NCI-H2107 (cell line): ENCODE data around the gene AASDH.
A peak's percentile ranks its signal among the peaks of the same experiment; 100 is the strongest.

Source experiments
- DNase-seq: peaks from one replicate; lab custom pipeline; 2025; lab: John Stamatoyannopoulos, UW

Gene AASDH

DNA sequence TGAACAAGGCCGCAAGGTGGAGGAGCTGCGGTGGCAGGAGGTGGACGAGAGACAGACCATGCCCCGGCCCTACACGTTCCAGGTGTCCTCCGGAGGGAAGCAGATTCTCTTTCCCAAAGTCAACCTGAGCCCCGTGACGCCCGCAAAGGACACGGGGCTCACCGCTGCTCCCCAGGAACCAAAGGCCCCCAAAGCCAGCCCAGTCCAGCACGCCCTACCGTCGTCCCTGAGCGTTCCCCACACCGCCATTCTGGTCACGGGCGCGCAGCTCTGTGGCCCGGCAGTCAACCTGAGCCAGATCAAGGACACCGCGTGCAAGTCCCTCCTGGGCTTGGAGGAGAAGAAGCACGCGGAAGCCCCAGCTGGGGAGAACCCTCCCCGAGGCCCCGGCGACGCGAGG, 72.2 kb downstream of the AASDH start:
- DNase-seq: no peak

DNA sequence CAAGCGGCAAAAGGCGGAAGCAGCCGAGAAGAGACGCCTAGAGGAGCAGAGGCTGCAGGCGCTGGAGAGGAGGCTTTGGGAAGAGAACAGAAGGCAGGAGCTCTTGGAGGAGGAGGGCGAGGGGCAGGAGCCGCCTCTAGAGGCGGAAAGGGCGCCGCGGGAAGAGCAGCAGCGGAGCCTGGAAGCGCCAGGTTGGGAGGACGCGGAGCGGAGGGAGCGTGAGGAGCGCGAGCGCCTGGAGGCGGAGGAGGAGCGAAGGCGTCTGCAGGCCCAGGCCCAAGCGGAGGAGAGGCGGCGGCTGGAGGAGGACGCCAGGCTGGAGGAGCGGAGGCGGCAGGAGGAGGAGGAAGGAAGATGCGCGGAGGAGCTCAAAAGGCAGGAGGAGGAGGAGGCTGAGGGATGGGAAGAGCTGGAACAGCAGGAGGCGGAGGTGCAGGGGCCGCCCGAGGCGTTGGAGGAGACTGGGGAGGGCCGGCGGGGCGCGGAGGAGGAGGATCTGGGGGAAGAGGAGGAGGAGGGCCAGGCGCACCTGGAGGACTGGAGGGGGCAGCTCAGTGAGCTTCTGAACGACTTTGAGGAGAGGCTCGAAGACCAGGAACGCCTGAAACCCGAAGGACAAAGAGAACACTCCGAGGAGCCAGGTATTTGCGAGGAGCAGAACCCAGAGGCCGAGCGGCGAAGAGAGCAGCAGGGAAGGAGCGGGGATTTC, 72.9 kb downstream of the AASDH start:
- no peak for DNase-seq

DNA sequence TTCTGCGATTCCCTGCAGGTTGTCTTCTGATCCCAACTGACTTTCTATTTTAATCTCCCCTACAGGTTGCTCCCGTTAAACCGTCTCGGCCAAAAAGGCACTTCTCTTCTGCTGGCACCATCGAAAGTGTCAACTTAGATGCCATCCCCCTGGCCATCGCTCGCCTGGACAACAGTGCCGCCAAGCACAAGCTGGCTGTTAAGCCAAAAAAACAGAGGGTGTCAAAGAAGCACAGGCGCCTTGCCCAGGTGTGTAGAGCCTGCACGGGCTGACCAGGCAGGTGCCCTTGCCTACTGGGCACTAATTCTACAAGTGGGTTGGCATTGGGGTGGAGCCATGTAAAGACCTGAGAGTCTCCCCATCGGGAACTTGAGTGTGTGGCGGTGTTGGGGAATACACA, 74.2 kb downstream of the AASDH start:
- no peak for DNase-seq

DNA sequence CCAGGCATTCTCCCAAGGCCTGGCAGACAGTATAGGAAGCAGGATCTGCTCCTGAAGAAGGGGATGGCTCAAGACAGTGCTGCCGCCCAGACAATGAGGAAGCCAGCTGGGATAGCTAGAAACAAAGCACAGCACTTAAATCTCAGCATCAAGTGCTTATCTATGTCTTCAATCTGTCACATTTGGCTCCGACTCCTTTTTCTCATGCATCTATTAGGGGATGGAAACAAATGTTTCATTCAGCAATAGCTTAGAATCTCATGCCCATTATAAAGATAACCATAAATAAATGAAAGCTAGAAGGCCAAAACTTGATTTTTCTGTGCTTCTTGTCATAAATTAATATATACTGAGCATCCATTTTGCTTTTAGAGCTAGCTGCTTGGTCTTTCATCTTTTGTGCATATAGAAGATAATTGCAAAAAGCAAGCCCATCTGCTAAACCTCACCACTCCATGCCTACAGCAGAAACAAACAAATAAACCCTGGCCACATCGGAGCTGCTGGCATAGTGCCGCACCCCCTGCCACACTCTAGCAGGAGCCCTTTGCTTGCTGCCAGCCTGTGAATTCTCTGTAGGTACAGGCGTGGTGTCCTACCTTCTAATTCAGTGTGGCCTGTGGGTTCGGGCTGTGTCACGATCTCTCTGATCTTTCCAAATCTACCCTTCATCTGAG, 75.9 kb downstream of the AASDH start:
- no peak for DNase-seq

DNA sequence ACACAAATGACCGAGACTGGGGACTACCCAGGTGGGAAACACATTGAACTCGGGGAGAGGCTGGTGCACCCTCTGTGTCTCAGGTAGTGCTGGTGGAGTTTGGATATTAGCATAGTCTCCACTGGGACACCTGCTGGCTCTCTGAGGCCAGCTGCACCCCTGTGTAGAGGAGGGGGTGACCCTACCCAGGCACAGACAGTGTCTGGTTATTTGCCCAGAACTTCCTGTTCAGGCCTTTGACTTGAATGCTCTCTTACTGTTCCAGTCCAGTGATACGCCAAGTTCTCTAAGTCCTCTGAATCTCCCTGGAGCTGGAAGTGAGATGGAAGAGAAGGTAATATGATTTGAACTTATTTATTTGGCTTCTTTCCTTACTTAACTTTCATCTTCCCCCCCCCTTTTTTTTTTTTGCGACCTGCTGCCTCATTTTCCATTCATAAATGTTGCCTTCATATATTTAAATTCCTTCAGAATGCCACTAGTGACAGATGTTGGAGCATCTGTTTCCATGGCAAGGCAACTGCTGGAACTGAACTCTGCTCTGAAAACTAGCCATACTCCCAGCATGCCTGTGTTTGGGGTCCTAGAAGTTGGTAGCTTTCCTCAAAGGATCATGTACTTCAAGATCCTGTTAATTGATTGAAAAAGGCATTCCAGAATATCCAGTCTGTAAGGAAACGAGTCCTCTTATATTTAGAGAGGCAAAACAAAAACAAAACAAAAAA, 76.7 kb downstream of the AASDH start:
- no peak for DNase-seq

DNA sequence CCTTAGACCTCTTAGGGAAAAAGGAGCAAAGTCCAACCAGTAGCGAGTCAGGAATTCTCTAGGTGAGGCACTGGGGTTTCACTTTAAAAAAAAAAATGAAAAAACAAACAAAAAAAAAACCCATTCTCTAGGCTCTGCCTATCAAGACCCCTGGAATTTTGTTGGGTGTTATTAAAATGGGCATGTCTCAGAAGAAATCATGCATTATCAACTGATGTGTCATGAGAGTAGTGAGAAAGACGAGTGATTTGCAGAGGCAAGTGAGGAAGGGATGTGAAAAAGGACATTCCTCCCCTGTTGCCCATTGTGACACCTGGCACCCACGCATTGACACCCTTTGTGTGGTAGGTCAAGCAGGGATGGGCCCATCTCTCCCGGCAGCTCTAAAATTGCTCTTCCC, 78.9 kb downstream of the AASDH start:
- no peak for DNase-seq

DNA sequence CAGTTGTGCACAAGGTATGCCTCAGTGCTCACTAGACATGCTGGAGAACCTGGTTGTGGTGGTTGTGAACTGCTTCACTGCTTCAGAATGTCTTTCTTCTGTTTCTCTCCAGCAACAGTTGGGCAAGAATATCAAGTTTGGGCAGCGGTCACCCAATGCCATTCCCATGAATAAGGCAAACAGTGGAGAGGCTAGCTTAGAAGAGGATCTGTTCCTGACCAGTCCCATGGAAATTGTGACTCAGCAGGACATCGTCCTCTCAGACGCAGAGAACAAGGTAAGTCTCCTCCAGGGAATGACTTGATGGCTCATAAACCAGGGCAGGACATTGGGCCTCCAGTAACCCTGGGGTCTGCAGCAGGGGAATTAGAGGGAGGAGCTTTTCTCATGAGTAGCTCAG, 79.9 kb downstream of the AASDH start:
- no peak for DNase-seq

DNA sequence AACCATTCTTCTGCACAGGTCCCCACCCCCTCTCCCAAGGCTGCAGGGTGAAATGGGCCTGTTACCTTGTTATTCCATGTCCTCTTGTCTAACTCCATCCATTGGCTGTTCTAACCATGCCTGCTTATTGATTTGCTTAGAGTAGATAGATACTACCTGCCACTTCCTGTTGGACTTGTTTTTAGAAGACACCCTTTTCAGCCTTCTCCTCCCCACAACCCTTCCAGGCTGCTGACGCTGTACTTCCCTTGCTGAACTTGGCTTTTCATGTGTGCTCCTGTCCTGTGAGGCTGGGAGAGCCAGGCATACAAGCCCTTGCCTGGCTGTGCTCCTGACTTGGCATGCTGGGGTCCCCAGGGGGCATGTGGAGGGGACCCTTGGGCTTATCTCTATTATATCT, 81.9 kb downstream of the AASDH start:
- no peak for DNase-seq

DNA sequence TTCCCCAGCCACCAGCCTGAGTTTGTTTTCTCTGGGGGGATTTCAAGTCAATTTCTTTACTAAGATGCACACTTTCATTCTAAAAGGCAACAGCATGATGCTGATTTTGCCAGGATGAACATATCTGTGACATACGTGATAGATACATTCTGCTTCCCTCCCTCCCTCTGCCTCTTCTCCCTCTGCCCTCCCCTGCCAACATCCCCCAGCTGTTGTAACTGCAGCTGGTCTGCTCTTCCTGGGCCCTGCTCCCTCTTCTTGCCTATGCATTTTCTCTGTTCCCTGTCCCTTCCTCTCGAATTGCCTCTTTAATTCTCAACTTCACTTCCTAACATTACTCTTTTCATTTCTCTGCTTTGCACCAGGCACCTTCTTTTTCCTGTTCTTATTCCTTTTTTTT, 83.4 kb downstream of the AASDH start:
- no peak for DNase-seq

DNA sequence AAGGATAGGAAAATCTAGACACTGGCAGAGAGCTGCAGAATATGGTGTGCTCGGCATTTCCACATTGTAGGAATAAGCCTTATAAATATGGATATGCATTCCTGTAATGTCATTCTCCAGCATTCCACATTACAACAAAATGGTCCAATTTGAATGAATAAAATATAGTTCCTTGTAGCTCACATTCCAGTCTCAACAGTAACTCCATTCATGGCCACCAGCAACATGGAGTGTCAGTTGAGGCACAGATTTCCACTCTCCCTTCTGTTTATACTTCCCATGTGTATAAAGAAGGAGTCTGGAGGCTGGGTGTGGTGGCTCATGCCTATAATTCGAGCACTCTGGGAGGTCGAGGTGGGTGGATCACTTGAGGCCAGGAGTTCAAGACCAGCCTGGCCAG, 84.5 kb downstream of the AASDH start:
- DNase-seq: no peak

DNA sequence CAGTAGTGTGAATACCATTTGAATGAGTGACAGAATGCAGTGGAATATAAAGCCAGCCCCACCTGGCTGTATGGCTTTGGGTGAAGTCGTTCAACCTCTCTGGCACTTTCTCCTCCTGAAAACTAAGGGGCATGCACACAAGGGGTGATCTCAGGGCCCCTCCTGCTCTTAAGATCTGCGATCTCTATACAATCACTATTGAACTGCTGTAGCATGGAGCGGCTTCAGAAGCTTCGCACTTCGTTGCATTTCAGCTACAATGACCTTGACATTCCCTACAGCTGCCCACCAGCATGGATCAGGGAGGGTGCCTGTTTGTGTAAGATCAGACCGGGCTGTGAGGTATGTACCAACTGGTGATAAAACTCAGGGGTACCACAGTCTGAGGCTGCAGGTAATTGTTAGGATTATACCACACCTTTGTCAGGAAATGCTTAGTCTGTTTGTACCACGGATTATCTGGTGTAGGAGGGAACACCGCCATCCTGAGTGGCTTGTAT, 85.2 kb downstream of the AASDH start:
- DNase-seq: no peak

DNA sequence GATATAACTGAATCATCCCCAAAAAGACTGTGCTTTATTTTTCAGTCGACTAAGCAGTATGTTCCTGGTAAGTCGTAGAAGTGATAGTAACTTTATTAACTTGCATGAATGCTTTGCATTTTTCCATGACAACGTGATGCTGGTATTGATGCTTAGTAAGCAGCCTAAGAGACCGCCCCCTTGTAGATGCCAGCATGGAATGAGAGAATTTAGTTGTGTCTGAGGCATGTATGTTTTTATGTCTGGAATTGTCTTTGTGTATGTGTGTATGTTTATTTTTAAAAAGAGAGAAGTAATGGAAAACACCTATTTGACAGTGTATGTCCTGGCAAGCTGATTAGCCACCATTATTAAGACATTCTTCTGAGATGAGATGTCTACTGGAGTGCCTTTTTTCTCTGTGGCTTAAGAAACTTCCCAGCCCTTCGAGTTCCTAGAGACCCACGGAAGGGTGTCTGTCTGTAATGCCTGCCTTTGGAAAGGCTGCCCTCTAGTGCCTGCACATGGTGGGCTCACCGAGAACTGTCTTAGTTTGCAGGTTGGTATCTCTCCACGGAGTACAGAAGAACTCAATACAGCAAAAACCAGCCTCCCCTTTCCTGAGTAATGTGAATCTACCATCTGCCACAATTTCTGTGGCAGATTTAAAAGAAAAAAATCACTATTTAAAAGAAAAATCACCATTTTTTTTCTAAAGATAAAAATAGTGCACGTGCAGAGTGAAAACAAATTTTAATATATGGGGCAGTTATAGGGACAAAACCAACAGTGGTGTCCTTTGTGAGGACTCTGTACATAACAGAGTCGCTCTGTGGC, 85.9 kb downstream of the AASDH start:
- peak; percentile 3 for DNase-seq

DNA sequence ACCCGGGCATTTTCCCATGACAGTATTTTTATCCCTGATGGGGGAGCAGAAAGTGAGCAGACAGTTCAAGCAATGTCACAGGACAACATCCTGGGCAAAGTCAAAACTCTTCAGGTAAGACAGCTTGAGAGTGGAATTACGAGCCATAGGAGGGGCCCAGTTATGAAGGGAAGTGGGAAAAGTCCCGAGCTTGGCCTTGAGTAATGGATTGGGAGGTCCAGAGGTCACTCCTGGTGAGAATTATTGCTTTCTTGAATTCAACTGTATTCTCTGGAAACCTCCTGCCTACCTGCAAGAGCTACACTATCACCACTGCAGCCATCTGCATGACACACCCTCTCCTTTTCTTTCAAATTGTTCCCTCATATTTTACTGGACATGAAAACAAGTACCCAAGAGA, 89.1 kb downstream of the AASDH start:
- DNase-seq: no peak

DNA sequence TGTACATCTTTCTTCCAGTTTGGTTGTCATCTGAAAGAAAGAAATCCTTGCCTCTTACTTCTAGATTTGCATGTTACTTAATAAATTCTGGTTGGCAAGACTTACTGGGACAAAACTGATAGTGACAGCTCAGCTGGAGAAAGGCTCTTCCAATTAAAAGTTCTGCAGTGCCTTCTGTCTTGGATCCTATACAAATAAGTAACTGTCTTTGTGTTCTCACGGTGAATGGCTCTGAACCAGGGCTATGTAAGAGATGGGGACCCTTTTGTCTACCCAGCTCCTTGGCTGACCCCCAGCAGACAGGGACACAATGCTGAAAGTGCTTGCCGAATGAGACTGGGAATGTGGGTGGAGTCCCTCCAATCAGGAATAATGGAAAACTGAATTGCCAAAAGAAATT, 89.5 kb downstream of the AASDH start:
- DNase-seq: no peak

DNA sequence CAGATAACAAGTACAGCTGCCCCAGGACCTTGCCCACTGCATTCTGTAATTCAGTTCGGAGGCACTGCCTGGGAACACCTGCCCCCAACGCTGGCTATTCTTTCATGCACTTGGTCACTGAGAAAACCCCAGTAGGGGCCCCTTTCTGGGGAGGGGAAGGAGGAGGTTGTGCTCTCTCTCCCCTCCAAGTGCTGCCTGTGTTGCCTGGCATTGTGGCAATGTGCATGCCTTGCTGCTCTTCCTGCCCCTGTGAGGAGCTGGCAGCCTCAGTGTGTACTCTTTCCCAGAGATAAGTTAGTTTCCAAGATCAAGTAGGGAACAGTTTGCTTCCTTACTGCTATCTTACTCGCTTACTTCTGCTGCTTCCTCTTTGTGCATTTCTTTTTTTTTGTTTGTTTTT, 90.8 kb downstream of the AASDH start:
- no peak for DNase-seq

DNA sequence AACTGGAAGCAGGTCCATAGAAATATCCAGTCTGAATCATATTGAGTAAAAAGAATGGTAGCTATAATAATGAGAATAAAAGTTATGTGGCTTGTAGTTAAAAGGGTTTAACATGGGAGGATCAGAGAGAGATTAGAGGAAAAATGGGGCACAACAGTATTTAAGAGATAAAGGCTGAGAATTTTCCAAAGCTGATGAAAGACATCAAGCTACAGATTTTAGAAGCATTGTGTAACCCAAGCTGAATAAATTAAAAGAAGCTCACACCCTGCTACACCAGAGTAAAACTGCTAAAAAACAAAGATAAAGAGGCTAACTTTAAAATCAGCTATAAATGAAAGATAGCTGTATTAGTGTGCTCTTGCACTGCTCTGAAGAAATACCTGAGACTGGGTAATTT, 94.2 kb downstream of the AASDH start:
- DNase-seq: no peak

DNA sequence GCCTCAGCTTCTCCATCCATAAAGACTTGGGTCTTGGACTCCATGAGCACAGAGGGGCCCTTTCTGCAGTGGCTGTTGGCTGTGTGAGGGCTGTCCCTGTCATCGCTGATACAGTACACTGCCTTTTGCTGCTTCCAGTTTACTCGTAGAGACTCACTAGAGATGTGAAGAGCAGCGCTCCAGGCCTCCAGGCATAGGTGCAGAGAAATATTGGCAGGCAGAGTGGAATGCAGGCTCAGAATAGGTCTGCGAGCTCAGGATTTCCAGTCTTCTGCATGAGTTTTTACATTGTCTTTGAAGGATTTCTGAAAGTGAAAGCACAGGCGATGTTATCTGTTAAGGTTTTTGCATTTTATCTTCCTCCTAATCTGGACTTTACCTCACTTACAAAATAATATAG, 97.4 kb downstream of the AASDH start:
- DNase-seq: no peak

DNA sequence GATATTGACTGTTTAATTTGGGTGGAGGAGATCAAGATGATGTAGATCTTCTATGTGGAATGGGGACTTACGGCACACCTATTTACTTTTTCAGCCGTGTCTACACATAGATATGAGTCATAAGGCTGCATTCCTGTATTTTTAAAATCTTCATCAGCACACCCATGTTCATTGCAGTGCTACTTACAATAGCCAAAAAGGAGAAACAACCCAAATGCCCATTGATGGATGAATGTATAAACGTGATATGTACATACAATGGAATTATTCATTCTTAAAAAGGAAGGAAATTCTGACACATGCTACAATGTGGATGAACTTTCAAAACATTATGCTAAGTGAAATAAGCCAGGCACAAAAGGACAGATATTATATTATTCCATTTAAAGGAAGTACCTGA, 98.6 kb downstream of the AASDH start:
- no peak for DNase-seq
